GM18519 (cell line): ENCODE results near the gene NDNF.

ENCODE experiments used
- ATAC-seq: cut with Tn5 transposase; IDR thresholded peaks from one replicate; pipeline ENCODE4 v1.9.1; 2021; ENCODE audit warnings: mild to moderate bottlenecking, moderate library complexity; ENCODE audit not compliant: unreplicated experiment, low FRiP score

The NDNF gene

DNA sequence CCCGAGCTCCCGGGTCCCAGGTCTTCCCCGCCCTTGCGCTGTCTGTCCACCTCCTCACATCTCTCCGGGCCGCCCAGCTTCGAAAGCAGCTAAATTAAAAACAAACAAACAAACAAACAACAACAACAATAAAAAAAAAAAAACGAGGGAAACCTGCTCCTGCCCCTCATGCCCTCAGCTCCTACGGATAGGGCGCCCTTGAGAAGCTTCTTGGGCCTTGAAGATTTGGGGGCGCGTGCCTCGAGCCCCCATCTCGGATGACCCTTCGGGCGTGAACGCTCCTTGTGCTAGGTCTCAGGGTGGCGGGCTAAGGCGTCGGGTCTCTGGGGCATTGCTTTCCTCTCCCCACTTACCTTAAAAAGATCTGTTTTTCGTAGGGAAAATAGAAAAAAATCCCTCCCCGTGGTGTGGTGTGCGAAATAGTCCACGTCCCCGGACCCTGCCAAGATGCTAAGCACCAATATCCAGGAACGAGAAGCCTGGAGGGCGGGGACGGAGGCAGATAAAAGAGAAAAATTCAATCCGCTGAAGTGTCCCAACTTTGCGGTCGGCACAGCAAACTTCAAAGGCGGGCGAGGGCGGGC lies 603 bp downstream of the NDNF start:
- ATAC-seq, result no peak

DNA sequence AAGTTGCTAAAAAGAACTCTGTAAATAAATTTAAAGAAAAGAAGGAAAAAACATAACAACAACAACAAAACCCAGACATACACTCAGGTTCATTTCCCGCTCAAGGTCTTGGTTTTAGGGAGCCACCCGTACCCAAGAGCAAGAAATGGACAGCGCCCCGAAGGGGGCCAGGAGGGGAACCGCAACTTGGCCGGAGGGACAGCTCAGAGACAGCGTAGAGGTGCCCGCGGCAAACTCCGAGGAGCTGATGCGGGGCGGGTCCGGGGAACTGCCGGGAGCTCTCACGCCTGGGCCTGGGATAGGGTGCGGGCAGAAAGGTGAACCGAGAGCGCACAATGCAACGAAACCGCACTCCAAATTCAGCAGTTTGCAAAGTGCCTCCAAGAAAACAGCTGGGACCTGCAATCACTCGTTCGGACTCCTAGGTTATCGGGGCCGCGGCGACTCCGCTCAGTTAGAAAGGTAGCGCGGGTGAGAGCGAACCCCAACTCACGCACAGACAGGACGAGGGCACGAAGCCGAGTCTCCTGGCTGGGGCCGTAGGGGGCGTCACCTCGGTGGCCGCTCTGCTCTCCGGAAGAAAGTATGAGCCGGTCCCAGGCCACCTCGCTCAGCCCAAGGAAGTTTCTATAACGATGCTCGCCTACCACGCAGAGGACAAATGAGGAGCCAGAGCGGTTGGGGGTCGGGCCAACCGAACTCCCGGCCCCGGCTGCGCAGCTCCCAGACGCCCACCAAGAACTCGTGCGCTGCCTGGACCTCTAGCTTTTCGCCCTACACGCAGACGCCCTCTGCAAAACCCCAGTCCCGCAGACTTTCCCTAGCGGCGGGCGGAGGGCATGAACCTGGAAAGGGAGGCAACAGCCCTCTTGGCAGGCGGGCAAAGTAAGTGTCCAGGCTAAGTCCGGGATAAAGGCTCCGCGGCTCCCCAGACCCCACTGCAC lies 1.4 kb downstream of the NDNF start:
- ATAC-seq, result no peak

- ATAC-seq, result no peak
Measured at GRCh38 chr4:121070274-121070673, 2.1 kb downstream of the NDNF start.

DNA sequence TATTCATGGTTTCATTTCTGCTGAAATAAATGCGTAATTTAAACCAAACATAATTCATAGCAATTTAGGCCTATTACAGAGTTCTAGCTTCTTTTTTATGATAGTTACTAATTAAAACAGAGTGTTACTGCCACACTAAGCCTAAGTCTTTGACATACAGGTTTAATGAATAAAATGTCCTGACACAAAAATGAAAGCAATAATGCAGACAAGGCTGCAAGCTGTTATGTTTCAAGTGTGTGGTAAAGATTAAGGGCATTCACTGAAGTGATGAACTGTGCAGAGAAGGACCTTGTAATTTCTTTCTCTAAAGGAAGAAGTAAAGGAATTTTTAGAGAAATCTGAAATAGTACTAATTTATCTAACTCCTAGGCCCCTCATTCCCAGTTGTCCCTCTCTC lies 2.9 kb downstream of the NDNF start:
- ATAC-seq, result no peak

DNA sequence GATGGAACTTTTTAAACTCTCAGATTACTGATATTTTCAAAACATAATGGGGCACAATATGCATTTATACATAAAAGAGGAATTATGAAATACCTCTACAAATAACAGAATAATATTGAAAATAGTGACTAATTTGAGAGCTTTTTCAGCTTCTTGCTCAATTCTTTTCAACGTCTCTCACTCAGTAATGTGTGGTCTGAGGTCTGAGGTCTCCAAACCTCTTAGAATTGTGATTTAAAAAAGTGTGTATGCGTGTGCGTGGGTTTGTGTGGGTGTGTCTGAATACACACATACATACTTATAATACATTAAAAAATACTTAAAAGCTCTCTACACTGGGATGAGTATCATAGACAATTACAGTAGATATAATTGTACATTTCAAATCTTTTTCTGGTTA lies 7.9 kb downstream of the NDNF start:
- no peak for ATAC-seq

DNA sequence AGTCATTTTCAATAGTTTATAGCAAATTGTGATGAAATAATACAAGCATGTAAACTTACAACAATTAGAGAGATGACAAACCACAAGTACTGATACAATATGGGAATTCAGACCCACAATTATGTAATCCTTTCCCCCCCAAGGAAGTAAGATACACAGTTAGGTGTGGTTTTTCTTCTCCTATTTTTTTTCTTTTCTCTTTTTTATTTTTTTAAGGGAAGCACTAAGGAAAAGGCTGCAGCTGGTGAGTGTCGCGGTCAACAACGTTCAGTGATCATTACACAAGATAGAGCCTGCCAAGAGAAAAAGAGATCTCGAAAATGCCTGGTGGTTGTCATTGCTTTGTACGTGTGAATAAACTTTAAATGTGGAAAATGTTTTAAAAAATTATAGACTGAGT lies 9.8 kb downstream of the NDNF start:
- no peak for ATAC-seq

- no peak for ATAC-seq
Measured at GRCh38 chr4:121061861-121062260, 10.5 kb downstream of the NDNF start.

GRCh38 chr4:121061215-121061614 lies 11.1 kb downstream of the NDNF start:
- ATAC-seq, result no peak

DNA sequence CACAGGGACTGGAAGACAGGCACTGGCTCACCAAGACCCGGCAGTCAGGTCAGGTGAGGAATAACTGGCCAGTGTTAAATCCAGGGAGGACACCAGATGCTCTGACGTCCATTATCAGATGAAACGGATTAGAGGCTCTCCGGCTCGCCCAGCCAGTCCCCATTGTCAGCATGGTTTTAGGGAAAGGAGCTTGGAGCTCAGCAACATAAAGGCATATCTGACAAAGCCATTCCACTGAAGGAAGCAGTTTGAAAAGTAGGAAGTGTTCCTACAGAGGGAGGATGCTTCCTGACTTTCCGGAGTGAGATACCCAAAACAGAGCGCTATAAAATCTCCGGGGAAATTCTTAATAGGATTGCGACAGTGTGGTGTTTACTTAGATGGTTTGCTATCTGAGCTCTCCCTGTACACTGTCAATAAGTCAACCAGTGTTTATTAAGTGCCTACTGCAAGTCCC lies 14.8 kb downstream of the NDNF start:
- ATAC-seq, result no peak

DNA sequence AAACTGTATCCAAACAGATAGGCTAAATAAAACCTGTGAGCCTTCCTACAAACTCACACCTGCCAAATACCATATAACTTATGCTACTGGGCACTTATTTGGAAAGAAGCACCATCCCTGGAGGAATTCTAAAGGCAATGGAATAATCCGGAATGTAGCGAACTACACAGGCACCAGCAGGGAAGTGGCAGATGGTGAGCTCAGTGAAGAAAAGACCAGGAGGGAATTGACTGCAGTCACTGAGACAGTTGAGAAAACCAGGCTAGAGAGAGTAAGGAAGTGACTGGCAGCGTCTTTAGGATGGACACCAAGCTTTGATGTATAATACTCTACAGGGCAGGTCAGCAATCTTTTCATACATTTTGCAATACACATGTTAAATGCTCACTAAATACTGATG lies 16.3 kb downstream of the NDNF start:
- no peak for ATAC-seq

GRCh38 chr4:121054373-121054772 lies 18.0 kb downstream of the NDNF start:
- ATAC-seq, result no peak

GRCh38 chr4:121053601-121054143 lies 18.7 kb downstream of the NDNF start:
- ATAC-seq, result no peak

DNA sequence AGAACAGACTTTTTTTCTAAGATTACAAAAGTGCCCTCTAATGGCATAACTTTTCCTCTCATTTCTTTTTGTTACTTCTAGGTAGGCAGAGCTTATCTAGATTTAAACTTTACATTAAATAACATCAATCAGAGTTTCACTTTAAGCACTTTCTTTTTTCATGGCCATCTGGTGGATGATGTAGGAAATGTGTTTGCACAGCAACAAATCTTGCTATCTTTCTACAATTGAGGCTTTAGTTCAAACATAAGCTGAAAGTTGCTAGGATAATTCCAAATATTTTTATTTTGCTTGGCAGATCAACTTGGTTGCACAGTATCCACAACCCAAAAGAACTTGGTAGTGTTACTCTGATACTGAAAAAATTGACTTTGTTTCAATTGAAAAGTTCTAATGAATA lies 22.0 kb downstream of the NDNF start:
- ATAC-seq, result no peak

GRCh38 chr4:121049072-121049599 lies 23.2 kb downstream of the NDNF start:
- ATAC-seq, result no peak

DNA sequence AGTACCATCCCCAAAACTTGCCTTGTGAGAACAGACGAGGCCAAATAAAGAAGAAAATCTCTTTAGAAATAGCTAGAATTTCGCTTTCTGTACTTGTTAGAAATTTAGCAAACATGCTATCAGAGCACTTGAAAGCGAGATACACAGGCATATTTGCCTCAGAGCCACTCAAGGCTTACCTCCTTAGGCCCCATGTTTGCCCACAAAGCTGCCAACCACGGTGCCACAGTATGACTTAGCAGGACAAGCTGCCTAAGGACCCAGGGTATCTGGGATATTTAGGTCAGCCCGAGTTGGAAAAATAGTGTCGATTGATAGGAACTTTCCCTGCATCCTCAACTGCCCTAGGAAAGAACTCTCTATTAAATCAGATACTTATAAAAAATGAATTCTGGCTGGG lies 24.2 kb downstream of the NDNF start:
- no peak for ATAC-seq

GRCh38 chr4:121041307-121042090 lies 30.8 kb downstream of the NDNF start:
- peak; percentile 100 for ATAC-seq

GRCh38 chr4:121034017-121034416 lies 38.3 kb downstream of the NDNF start:
- no peak for ATAC-seq

DNA sequence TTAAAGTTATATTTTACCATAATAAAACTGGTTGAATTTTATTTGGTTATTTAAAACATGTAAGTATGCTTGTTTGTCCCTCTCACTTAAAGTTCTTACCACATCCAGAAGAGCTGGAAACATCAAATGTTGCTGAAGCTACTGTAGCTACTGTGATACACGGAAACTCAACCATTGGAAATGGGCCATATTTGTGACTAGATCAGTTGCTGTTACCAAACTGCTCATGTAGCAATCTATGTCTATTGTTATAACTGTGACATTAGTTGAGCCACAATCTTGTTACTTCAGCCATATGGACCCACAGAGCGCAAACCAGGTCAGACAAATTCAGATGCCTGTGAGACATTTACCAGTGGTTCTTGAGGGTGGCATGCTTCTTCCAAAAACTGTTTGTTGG lies 41.6 kb downstream of the NDNF start:
- ATAC-seq, result no peak

- ATAC-seq, result no peak
Measured at GRCh38 chr4:121030131-121030530, 42.2 kb downstream of the NDNF start.

- ATAC-seq, result no peak
Measured at GRCh38 chr4:121026034-121026433, 46.3 kb downstream of the NDNF start.

DNA sequence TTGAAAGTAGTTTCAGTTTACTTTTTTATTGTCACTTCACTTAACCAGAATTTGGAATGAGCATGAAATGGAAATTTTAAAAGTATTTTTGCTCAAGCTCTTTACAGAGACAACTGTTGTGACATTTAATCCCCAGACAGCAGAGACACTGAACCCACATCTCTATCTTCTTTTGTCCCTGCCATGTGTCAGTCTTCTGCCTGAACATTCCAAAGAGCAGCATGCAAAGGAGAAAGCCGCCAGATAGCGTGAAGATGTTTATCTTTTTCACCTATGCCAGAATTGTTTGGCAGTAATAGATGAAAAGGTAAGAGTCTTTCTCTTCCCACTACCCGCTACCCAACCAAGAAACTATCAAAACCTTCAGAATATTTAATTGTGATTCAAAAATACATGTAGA lies 46.8 kb downstream of the NDNF start:
- no peak for ATAC-seq
